Urothelium cell line (cell line): ENCODE results near the gene ZNF629.
"Not testable (repeated sequence)": the region's sequence is repeated elsewhere in the genome, so short reads cannot be mapped to it uniquely, and the experiment has no call there.

Experiments
- DNase-seq: peaks from one replicate; pipeline ENCODE4 v3.0.0; 2011; ENCODE audit warnings: low spot score, mixed read lengths
- FAIRE-seq: peaks from 2 replicates; lab custom pipeline; 2011; peaks lifted over from hg19 to GRCh38; lab: Jason Lieb, UNC

Gene ZNF629

DNA sequence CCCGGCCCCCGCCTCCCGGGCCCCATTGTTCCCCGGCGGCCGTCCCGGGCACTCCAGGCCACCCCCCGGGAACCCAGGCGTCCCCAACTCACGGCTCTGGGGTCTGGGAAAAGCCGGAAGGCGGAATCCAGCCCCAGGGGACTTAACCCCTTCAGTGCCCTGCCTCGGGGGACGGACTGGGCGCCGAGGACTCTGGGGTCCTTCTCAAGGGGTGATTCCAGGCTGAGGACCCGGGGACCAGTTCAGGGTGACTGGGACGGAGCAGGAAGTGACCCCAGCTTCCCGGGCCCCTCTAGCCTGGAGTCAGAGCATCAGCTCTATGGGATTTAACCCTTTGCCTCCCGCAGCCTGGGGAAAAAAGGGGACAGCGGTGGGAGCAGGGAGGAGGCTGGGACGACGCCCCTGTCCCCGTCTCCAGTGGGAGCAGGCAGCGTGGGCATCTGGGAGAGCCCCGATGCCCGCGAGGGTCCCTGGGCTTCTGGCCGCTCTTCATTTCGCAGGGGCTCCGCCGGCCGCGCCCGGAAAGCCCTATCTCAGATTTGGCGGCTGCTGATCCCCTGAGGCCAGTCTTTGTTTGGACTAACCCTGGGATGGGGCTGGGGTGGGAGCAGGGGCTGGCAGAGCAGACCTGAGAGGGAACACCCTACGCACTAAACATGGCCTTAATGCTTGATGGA, at the start of gene ZNF629:
Gene ZNF629 (minus strand): TSS at position 270 of the 677 bp plus-strand sequence. CDS start 2,723 bp downstream, outside the sequence.
- FAIRE-seq, result no peak
- DNase-seq, result peak; percentile 67

DNA sequence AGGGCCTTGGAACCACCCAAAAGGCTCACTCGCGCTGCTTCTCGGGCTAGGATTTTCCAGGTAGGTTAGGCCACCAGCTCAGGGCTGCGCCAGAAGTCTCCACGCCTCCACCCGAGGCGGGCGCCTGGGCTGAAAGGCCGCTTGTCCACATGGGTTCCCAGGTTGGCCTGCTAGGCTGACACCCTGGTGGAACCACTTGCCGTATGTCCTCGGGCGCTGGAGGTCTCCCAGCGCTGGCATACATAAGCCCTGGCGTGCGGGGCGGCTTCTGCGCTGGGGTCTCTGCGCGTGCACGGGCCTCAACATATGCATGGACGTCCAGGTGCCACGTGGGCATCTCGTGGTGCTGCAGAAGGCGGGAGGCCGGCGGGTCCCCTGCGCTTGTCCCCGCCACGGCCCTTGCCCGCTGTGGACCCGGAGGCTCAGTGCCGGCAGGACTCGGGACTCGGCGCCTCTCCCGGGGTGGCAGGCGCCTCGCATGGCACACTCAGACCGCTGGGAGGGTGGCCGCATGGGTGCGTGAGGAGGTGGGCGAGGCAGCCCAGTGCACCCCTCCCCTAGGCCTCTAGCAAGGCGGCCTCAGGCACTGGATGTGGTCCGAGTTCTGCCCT, 47.2 kb upstream of the ZNF629 start:
- DNase-seq (no peak), FAIRE-seq (no peak)

DNA sequence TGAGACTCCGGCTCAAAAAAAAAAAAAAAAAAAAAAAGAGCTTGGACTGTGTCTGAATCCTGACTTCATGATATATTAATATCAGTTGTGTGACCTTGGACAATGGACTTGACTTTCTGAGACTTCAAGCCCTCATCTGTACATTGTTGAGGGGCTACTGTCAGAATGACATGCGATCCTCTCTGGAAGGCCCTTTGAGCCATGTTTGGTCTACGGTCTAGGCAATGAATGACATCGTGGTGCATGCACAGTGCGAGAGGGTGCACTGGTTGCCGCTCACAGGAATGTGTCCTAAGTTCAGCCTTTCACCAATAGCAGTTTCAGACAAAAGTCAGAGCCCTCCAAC, 43.0 kb upstream of the ZNF629 start:
- FAIRE-seq (no peak), DNase-seq (no peak)

DNA sequence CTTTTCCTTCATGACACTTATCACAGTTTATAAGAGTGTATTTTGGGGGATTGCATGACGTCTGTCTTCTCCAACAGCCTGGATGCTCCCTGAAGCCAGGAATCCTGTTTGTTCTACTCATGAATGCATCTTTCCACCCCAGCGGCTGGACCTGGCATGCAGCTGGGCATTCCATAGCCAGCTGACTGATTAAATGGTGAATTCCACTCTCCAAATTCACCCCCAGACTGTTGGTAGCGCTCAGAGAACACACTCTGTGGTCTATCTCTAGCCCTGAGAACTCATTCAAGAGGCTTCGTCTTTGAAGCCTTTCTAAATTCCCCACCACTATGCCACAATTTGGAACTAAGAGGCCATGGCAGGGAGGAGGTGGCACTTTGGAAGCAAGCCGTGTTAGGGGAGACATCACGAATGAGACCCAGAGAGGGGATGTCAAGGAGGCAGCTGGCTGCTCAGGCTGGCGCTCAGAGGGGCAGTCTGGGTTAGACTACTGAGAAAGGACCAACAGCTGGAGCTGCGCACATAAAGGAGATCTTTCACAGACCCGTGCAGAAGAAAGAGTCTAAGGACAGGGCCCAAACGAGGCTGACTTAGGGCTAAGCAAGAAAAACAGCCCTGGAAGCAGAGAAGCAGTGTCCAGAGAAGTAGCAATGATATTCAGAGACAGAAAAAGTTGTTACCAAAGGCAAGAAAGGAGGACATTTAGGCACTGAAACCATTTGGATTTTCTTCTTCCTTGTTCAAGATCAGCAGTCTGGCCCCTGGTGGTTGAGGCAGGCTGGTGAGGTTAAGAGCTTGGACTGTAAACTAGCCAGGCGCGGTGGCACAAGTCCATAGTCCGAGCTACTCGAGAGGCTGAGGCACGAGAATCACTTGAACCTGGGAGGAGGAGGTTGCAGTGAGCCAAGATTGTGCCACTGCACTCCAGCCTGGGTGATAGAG, 42.4 kb upstream of the ZNF629 start:
- no peak for DNase-seq

GRCh38 chr16:30821891-30822290, 34.9 kb upstream of the ZNF629 start:
- FAIRE-seq, result no peak
- DNase-seq, result no peak

More for the DNA sequence above, 42.4 kb upstream of the ZNF629 start:
- FAIRE-seq, result no peak

DNA sequence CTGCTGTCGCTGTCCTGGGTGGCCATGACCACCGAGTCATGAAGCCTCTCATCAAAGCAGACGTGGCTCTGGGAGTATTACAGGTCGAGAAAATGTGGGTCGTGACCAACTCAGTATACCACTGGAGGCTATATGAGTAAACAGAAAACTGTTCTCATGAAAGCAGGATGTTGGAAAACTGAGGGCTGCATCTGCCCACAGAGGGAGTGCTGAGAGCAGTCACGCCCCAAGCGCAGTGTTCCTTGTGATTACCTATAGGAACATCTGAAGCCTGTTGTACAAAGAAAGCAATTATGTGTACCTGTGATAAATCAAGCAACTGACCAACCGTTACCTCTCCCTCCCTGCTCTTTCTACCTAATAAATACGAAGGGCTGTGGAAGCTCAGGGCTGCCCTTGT, 34.4 kb upstream of the ZNF629 start:
- not testable (repeated sequence) for FAIRE-seq

GRCh38 chr16:30820952-30821421, 34.0 kb upstream of the ZNF629 start:
- DNase-seq, result no peak
- FAIRE-seq, result no peak

More for the DNA sequence above, 34.4 kb upstream of the ZNF629 start:
- DNase-seq, result not testable (repeated sequence)

DNA sequence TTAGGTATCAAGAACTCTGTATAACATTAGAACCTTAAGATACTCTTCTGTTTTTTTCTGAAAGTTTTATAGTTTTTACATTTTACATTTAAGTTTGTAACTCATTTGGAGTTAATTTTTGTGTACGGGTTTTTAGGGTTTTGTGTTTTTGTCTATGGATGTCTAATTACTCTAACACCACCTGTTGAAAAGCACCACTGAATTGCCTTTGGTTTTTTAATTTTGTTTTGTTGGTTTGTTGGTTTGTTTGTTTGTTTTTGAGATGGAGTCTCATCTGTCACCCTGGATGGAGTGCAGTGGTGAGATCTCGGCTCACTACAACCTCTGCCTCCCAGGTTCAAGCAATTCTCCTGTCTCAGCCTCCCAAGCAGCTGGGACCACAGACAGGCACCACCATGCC, 29.8 kb upstream of the ZNF629 start:
- FAIRE-seq, result no peak

DNA sequence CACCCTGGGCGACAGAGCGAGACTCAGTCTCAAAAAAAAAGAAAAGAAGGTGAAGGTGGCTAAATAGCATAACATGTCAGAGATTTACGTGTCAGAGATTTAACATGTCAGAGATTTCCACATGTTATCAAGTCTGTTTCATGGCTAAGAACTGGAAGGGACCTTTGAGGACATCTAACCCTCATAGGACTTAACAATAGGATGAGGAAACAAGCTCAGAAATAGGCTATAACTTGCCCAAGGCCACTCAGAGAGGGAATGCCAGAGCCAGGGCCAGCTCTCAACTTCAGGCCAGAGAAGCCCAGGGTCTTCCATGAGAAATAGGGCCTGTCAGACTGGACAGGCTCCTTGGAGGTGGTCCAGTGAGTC, 26.8 kb upstream of the ZNF629 start:
- DNase-seq, result no peak
- FAIRE-seq, result no peak

More for the DNA sequence above, 29.8 kb upstream of the ZNF629 start:
- no peak for DNase-seq

DNA sequence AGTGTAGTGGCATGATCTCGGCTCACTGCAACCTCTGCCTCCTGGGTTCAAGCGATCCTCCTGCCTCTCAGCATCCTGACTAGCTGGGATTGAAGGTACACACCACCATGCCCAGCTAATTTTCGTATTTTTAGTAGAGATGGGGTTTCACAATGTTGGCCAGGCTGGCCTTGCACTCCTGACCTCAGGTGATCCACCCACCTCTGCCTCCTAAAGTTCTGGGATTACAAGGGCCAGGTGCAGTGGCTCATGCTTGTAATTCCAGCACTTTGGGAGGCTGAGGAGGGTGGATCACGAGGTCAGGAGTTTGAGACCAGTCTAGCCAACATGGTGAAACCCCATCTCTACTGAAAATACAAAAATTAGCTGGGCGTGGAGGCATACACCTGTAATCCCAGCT, 22.7 kb upstream of the ZNF629 start:
- DNase-seq, FAIRE-seq: not testable (repeated sequence)

DNA sequence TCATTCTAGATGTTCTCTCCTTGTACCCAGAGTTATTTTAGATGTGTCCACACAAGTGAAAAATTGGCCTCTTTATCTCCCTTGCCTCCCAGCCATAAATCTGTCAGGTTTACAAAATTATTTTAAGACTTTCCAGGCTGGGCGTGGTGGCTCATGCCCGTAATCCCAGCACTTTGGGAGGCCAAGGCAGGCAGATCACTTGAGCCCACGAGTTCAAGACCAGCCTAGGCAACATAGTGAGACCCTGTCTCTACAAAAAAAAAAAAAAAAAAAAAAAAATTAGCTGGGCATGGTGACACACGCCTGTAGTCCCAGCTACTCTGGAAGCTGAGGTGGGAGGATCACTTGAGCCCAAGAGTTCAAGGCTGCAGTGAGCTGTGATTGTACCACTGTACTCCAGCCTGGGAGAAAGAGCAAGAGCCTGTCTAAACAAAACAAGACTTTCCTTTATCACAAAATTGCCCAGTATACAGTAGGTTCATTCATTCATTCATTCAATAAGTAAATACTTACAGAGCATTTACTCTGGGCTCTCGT, 22.0 kb upstream of the ZNF629 start:
- not testable (repeated sequence) for FAIRE-seq, DNase-seq

- FAIRE-seq (no peak), DNase-seq (no peak)
Measured at GRCh38 chr16:30808146-30808545, 21.1 kb upstream of the ZNF629 start.

DNA sequence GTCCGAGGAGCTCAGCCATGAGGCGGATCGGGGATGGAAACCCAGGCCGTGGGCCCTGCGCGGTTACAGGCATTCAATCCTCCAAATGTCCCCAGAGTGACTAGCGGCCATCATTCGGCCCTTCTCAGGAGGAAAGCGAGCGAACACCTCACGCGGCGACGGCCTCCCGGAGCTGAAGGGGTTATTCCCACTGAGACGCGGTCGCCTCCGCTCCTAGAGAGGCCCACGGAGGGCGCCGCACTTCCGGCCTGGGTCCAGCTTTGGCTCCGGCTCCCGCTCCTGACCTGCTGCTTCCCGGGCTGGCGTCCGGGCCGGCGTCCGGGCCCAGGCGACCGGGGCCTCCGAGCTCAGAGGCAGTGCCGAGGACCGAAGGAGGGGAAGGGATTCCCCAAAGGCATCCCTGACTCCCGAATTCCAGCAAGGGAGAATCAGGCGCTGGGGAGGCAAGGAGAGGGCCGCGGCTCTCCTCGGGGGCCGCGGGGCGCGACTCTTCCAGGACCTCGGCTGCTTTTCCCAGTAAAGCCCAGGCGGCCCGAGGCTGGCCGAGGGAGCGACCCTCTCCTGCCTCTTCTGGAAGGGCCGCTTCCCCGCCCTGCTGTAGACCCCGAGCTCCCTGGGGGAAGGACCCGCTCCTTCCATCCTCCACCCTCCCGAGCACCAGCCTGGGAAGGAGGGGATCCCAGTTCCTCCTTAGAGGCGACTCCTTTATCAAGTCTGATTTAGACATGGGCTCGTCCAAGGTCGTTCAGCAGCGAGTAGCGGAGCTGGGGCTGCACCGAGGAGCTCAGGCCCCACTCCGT, 18.6 kb upstream of the ZNF629 start:
- FAIRE-seq (no peak), DNase-seq (peak; percentile 89)

DNA sequence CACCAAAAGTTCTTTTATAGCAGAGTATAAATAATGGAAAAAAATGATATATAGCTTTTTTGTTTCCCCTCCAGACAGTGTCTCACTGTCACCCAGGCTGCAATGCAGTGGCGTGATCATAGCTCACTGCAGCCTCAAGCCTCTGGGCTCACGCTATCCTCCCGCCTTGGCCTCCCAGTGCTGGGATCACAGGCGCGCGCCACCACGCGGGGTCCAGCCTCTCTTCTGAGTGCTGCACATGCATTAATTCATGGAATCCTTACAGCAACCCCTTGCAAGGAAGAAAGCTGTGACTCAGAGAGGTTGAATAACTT, 18.0 kb upstream of the ZNF629 start:
- no peak for FAIRE-seq
- no peak for DNase-seq

DNA sequence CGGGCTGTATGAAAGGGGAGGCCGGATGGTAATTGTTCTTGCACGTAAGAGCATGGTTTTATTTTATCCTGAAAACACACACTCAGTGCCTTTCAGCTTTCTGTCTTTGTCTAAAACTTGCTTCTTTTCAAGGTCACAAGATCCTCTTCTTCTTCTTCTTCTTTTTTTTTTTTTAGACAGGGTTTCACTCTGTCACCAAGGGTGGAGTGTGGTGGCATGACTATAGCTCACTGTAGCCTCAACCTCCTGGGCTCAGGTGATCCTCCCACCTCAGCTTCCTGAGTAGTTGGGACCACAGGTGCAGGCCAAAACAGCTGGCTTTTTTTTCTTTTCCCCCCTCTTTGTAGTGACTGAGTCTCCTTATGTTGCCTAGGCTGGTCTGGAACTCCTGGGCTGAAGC, 15.9 kb upstream of the ZNF629 start:
- FAIRE-seq, result no peak
- no peak for DNase-seq

DNA sequence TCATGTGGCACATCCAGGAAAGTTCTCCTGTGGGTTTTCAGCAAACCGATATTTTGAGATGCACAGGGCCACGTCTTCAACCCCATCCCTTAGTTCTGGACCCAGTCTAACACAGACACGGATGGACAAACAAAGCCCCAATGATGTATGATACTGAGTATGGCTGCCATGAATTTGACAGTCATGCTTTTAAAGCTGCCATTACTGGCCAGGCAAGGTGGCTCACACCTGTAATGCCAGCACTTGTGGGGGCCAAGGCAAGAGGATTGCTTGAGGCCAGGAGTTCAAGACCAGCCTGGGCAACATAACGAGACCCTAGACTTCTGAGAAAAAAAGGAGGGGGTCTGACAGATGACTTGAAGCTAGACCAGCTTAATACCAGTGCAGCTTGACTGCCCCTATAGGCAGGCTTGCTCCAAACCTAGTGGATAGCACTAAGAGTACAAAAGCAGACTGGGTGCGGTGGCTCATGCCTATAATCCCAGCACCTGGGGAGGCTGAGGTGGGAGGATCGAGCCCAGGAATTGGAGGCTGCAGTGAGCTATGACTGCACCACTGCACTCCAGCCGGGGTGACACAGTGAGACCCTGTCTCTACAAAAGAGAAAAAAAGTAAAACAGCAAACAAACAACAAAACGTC, 10.8 kb upstream of the ZNF629 start:
- DNase-seq (no peak), FAIRE-seq (no peak)

DNA sequence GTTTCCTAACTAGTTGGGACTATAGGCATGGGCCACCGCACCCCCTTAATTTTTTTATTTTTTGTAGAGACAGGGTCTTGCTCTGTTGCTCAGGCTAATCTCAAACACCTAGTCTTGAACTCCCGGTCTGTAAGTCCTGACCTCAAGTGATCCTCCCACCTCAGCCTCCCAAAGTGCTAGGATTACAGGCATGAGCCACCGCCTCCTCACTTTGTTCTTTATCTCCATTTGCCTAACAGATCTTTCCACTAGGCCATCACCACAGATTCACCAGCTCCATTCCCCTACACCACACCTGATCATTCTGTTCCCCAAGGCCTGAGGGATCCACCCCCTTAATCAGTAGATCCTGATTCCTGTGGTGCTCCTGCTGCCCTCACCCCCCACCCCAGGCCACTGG, 7.6 kb upstream of the ZNF629 start:
- FAIRE-seq (no peak), DNase-seq (no peak)

DNA sequence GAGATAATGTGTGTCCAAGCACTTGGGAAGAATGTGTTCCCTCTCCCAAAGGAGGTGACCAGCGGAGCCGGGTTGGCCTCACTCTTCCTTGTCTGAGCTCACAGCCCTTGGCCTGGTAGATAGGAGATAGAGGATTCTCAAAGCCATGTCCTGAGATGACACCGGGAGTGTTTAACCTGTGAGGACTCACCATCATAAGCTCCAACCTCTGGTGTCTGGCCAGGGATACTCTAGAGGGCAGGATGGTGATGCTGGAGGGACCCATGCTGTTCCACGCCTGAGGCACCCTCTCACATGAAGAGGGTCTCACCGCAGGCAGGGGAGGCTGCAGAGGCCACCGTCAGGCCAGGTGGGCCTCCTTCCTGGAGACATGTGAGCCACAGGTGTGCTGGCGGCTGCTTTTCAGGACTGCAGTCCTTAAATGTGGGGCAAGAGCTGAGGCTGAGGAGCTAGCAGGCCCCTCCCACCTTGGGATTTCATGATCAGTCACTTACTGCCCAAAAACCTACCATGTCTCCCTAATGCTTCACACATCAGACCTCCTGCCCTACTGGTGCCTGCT, 6.6 kb upstream of the ZNF629 start:
- FAIRE-seq, result no peak

GRCh38 chr16:30787613-30788378, 791 bp upstream of the ZNF629 start:
- DNase-seq (no peak), FAIRE-seq (no peak)

More for the DNA sequence above, 6.6 kb upstream of the ZNF629 start:
- no peak for DNase-seq
